Stomach (tissue), 9 donors: Measurements from ENCODE around the gene PLEKHM3. TPM values are rescaled to one million over a fixed set of nuclear protein-coding genes. Genes with fewer than 3 reads are reported as not detected.

Source experiments
- DNase-seq, 2 donors: peaks; one replicate each; pipeline versions ENCODE4 v3.0.0 to v3.0.0-alpha.2; 2013 to 2019
- H3K27ac ChIP-seq, 5 donors: fragments of 200-600 bp in 4 of 5; sonication (generic) in 4 of 5; one replicate each; pipeline ENCODE4 v1.5.1; 2013 to 2019; ENCODE audit warnings: mild to moderate bottlenecking in 1 of 5, moderate library complexity in 1 of 5
- H3K27me3 ChIP-seq, 3 donors: fragments of 200-600 bp; sonication (generic); one replicate each; pipeline ENCODE4 v1.5.1; 2017 to 2019; ENCODE audit warnings: mixed run types in 1 of 3
- H3K36me3 ChIP-seq, 4 donors: fragments of 200-600 bp; sonication (generic); 1 replicate in 3 of 4; 2 replicates in 1 of 4; pipeline ENCODE4 v1.5.1; 2016 to 2019
- H3K4me1 ChIP-seq, 4 donors: fragments of 200-600 bp; sonication (generic); one replicate each; pipeline ENCODE4 v1.5.1; 2016 to 2019
- H3K4me3 ChIP-seq, 4 donors: fragments of 200-600 bp; sonication (generic) in 3 of 4; one replicate each; pipeline ENCODE4 v1.5.1; 2016 to 2019; ENCODE audit warnings: mild to moderate bottlenecking in 1 of 4
- H3K9me3 ChIP-seq, 4 donors: fragments of 200-600 bp; sonication (generic); one replicate each; pipeline ENCODE4 v1.5.1; 2016 to 2019
- EP300 ChIP-seq: sonication (generic); formaldehyde crosslinking; IDR thresholded peaks from one replicate; pipeline ENCODE4 v1.6.1; 2017; ENCODE audit warnings: antibody characterized with exemption
- POLR2A ChIP-seq, 4 donors: fragments of 450-650 bp; IDR thresholded peaks; one replicate each; pipeline ENCODE4 v1.6.1; 2016; ENCODE audit warnings: antibody characterized with exemption in 4 of 4, control low read depth in 2 of 4, mild to moderate bottlenecking in 1 of 4, moderate library complexity in 1 of 4
- POLR2AphosphoS5 ChIP-seq, 3 donors: sonication (generic); formaldehyde crosslinking; IDR thresholded peaks; one replicate each; pipeline ENCODE4 v1.6.1; 2016; ENCODE audit warnings: antibody characterized with exemption in 3 of 3
- WGBS, 5 donors: extraction: QIAGEN DNeasy Blood & Tissue Kit in 3 of 5; methylation state at CpG; one replicate each; pipeline versions ENCODE4 v1.1.5 to v1.1.7; 2013 to 2018; 5-methylcytosine and 5-hydroxymethylcytosine counted together
- intact Hi-C: fragments of 100-400 bp; cut with DNase I; formaldehyde crosslinking; loops from one replicate; pipeline ENCODE4 v1.15.1; 2023; ENCODE audit warnings: low total_unique reads
- polyA plus RNA-seq, 3 donors: library from polyadenylated mRNA; stranded (reverse); fragments of 200-250 nt; gene quantifications; one replicate each; pipeline ENCODE4 v1.2.3, GENCODE V29; 2013
- total RNA-seq, 5 donors: library from RNA; depleted of rRNA; stranded (reverse); fragments of >200 nt; gene quantifications; one replicate each; pipeline versions ENCODE4 v1.1.0 to v1.2.3, GENCODE V29; 2014 to 2016
- TF ChIP-seq, protein P1 (sequence below), 7 experiments: fragments of 450-650 bp in 4 of 7; fragments of 200-600 bp in 3 of 7; sonication (generic) in 3 of 7; IDR thresholded peaks; one replicate each; pipeline ENCODE4 v1.5.1; 2016 to 2019; ENCODE audit warnings: antibody characterized with exemption in 7 of 7, control low read depth in 2 of 7, mild to moderate bottlenecking in 1 of 7
- donor health status: healthy with polysubstance abuse.
- donor health status: Bipolar disorder and iron deficiency.
- donor health status: healthy.

PLEKHM3 gene
- total and polyA plus RNA-seq, 8 donors: 2.1 to 35.1 (median 5.4) TPM

DNA sequence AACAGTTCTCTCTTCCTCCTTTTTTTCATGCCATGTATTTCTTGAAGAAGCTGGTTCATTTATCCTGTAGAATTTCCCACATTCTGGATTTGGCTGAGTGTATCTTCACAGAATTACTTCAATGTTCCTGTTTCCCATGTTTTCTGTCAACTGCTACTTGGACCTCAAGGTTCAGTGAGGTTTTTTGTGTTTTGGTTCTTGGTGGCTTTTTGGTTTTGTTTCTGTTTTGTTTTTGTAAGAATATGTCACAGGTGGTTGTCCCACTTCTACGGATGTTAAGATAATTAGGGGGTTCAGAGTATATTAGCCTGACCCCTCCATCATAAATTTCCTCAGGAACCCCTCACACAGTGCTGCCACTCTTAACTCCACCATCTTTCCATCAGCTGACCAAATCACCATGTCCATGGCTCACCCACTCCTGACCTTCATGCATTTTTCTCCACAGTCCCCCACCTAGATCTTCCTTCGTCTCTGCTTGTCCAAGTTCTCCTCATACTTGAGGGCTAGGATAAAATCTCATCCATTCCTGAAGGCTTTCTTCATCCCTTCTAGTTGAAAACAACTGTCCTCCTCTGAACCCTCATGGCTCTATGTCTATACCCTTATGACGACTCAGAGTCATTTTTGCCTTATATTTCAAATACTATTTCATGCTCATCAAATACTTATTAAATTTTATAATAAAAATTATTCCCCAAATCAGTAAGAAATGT, 40.4 kb downstream of the PLEKHM3 start:
- Histone ChIP-seq H3K4me3 (no peak overlapping the region), H3K27ac (no peak overlapping the region), H3K36me3 (no peaks in the 10 kb centered on the region), H3K27me3 (no peaks in the 10 kb centered on the region), H3K9me3 (no peaks in the 10 kb centered on the region), H3K4me1 (no peaks in the 10 kb centered on the region)
- TF ChIP-seq EP300 (no peak), POLR2AphosphoS5 (IDR thresholded peaks at IDR 0.05) (no peak), POLR2A (IDR thresholded peaks at IDR 0.05) (no peak)
- TF ChIP-seq, protein P1, sequence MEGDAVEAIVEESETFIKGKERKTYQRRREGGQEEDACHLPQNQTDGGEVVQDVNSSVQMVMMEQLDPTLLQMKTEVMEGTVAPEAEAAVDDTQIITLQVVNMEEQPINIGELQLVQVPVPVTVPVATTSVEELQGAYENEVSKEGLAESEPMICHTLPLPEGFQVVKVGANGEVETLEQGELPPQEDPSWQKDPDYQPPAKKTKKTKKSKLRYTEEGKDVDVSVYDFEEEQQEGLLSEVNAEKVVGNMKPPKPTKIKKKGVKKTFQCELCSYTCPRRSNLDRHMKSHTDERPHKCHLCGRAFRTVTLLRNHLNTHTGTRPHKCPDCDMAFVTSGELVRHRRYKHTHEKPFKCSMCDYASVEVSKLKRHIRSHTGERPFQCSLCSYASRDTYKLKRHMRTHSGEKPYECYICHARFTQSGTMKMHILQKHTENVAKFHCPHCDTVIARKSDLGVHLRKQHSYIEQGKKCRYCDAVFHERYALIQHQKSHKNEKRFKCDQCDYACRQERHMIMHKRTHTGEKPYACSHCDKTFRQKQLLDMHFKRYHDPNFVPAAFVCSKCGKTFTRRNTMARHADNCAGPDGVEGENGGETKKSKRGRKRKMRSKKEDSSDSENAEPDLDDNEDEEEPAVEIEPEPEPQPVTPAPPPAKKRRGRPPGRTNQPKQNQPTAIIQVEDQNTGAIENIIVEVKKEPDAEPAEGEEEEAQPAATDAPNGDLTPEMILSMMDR (IDR thresholded peaks at IDR 0.05): no peak
- no peak for DNase-seq
- intact Hi-C loops: no loop called here
- 94 to 98% (median 95%) methylated on average over 3 of the region's 3 CpGs for WGBS, 5 donors

DNA sequence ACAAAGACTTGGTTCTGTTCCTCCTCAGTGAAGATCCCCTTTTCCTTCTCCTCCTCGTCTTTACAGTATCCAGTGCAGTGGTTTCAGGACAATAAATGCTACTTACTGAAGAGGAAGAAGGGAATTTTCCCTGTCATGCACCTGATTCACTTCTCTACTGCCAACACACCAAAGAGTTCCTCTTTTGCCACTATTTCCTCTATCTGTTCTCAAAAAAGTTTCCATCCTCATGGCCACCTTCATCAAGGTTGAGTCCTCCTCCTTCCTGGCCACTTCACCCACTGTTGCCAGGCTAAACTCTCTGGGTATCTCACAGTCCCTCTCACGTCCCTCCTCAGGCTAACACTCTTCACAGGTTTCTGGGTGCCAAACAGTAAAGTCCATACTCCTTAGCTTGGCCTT, 41.7 kb downstream of the PLEKHM3 start:
- H3K9me3 ChIP-seq: no peaks in the 10 kb centered on the region
- H3K27me3 ChIP-seq: no peaks in the 10 kb centered on the region
- no peak for DNase-seq
- H3K4me3 ChIP-seq: no peak overlapping the region
- H3K27ac ChIP-seq: no peak overlapping the region
- no peaks in the 10 kb centered on the region for H3K36me3 ChIP-seq
- TF ChIP-seq, protein P1 (IDR thresholded peaks at IDR 0.05): no peak
- no peak for TF ChIP-seq EP300
- no peak for TF ChIP-seq POLR2AphosphoS5 (IDR thresholded peaks at IDR 0.05)
- TF ChIP-seq POLR2A (IDR thresholded peaks at IDR 0.05): no peak
- intact Hi-C loops: no loop called here
- WGBS, 5 donors: 76 to 88% (median 82%) methylated on average over 2 of the region's 2 CpGs
- no peaks in the 10 kb centered on the region for H3K4me1 ChIP-seq

DNA sequence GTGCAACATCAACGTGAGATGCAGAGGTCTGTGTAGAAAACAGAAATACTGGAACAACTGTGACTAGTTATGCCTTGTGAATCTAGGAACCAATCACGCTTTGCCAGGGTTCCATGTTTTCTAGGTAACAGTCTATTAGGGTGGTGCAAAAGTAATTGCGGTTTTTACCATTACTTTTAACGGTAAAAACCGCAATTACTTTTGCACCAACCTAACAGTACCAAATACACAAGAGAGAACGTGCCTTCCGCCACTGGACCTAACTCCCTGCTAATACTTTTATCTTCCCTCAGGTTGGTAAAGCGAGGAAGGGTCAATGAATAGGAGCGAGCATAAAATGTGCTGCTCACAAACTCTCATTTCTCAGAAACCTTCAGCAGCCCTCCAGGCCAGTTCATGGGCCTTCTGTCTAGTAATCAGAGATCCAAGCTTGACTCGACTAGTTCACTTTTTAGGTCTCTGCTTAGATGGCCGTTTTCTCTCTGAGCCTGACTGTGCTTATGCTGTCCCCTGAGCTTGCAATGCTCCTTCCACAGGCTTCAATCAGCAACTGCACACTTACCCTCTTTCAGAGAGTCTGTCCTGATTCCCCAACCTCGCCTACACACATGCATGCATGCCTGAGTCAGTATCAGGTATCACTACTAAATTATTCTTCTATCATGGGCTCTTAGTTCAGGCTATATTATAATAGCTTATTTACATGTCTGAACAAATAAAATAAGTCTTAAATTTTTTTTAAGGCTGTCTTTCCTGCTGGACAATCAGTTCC, 47.0 kb downstream of the PLEKHM3 start:
- Histone ChIP-seq H3K27ac (no peak overlapping the region), H3K36me3 (peaks cover 0 to 17% (median 16%) of the 10 kb centered on the region in 4 donors), H3K9me3 (no peaks in the 10 kb centered on the region), H3K27me3 (no peaks in the 10 kb centered on the region), H3K4me3 (no peak overlapping the region), H3K4me1 (no peaks in the 10 kb centered on the region)
- 92 to 95% (median 94%) methylated on average over 12 of the region's 12 CpGs for WGBS, 5 donors
- DNase-seq: no peak
- intact Hi-C loops: loop anchor here (10.0 kb wide), 1 partner anchor 234 kb away; no protein-coding TSS in a partner anchor
- no peak for TF ChIP-seq POLR2A (IDR thresholded peaks at IDR 0.05)
- TF ChIP-seq, protein P1 (IDR thresholded peaks at IDR 0.05): no peak

DNA sequence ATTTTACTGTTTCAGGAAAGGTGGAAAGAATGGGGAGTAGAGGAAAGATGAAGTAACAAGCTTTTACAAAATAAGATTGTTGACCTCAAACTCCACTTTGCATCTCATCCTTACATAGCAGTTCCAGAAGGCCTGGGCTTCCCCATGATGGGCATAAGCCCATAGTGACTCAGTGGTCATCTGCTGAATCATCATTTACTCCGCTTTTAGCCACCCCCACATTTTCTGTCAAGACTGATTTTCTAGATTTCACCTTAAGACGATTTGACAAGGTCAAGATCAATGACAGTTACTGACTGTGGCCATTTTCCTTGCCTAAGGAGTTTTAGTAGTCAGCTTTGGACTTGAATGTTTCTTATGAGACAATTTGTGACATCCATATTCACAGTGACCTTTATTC, 49.4 kb downstream of the PLEKHM3 start:
- H3K27ac ChIP-seq: no peak overlapping the region
- 80 to 94% (median 82%) methylated on average over 2 of the region's 2 CpGs for WGBS, 5 donors
- H3K27me3 ChIP-seq: no peaks in the 10 kb centered on the region
- no peak for DNase-seq
- TF ChIP-seq POLR2AphosphoS5 (IDR thresholded peaks at IDR 0.05) (no peak), EP300 (no peak), POLR2A (IDR thresholded peaks at IDR 0.05) (no peak)
- TF ChIP-seq, protein P1 (IDR thresholded peaks at IDR 0.05): no peak
- H3K4me3 ChIP-seq: no peak overlapping the region
- no peaks in the 10 kb centered on the region for H3K9me3 ChIP-seq
- intact Hi-C loops: loop anchor here (10.0 kb wide), 1 partner anchor 231 kb away; no protein-coding TSS in a partner anchor
- H3K36me3 ChIP-seq: peaks cover 0 to 17% (median 16%) of the 10 kb centered on the region in 4 donors
- H3K4me1 ChIP-seq: peaks cover 0 to 4% (median under 1%) of the 10 kb centered on the region in 4 donors
